GM21381 (cell line): ENCODE data around the gene PRX.
A peak's percentile ranks its signal among the peaks of the same experiment; 100 is the strongest.
"Not testable (repeated sequence)": the region's sequence is repeated elsewhere in the genome, so short reads cannot be mapped to it uniquely, and the experiment has no call there.

Source experiments
- ATAC-seq: cut with Tn5 transposase; IDR thresholded peaks from one replicate; pipeline ENCODE4 v1.9.1; 2021; ENCODE audit warnings: mild to moderate bottlenecking, moderate library complexity; ENCODE audit not compliant: unreplicated experiment

The PRX gene, protein sequence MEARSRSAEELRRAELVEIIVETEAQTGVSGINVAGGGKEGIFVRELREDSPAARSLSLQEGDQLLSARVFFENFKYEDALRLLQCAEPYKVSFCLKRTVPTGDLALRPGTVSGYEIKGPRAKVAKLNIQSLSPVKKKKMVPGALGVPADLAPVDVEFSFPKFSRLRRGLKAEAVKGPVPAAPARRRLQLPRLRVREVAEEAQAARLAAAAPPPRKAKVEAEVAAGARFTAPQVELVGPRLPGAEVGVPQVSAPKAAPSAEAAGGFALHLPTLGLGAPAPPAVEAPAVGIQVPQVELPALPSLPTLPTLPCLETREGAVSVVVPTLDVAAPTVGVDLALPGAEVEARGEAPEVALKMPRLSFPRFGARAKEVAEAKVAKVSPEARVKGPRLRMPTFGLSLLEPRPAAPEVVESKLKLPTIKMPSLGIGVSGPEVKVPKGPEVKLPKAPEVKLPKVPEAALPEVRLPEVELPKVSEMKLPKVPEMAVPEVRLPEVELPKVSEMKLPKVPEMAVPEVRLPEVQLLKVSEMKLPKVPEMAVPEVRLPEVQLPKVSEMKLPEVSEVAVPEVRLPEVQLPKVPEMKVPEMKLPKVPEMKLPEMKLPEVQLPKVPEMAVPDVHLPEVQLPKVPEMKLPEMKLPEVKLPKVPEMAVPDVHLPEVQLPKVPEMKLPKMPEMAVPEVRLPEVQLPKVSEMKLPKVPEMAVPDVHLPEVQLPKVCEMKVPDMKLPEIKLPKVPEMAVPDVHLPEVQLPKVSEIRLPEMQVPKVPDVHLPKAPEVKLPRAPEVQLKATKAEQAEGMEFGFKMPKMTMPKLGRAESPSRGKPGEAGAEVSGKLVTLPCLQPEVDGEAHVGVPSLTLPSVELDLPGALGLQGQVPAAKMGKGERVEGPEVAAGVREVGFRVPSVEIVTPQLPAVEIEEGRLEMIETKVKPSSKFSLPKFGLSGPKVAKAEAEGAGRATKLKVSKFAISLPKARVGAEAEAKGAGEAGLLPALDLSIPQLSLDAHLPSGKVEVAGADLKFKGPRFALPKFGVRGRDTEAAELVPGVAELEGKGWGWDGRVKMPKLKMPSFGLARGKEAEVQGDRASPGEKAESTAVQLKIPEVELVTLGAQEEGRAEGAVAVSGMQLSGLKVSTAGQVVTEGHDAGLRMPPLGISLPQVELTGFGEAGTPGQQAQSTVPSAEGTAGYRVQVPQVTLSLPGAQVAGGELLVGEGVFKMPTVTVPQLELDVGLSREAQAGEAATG (N-terminal part only)

DNA sequence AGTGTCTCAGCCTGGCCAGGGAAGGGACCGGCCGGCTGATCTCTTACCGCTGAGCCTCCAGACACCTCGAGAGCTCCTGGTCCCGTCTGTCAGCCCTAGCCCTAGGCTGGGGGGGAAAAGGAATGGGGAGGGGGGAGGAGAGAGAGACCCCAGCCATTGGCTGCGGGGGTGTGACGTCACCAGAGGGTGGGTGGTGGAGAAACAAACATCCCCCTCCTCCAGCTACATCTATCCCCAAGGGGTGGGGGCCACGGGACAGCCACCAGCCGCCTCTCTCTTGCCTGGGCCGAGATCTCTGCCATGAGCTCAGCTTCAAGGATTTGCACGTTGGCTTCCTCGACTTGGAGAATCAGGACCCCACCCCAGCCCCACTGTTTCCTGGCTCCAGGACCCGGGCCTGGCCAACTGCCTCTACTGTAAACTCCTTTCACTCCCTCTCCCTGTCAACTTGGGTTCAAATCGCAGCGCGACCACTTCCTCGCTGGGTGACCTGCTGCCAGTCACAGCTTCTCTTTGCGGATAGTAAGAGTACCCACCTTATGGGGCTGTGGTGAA, at the start of gene PRX:
PRX (minus strand) TSS at position 88 of the 555 bp plus-strand sequence. CDS start 5,446 bp downstream, outside the sequence.
- ATAC-seq: no peak

DNA sequence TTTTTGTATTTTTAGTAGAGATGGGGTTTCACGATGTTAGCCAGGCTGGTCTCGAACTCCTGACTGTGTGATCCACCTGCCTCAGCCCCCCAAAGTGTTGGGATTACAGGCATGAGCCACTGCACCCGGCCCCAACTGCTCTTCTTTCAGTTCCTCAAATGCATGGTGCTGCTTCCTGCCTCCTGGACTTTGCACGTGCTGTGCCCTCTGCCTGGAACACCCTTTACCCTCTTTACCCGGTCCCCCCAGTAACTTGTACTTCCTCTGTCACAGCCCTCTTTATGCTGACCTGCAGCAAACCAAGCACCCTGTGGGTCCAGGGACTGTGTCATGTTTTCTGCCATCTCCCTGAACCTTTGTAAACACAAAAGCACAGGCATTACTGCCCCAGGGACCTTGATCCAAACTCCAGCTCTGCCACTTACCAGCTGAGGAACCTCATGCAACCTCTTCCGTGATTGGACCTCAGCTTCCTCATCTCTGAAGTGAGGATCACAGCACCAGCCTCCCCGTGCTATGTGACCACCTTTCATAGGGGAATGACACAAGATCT, 48.6 kb upstream of the PRX start:
- no peak for ATAC-seq

DNA sequence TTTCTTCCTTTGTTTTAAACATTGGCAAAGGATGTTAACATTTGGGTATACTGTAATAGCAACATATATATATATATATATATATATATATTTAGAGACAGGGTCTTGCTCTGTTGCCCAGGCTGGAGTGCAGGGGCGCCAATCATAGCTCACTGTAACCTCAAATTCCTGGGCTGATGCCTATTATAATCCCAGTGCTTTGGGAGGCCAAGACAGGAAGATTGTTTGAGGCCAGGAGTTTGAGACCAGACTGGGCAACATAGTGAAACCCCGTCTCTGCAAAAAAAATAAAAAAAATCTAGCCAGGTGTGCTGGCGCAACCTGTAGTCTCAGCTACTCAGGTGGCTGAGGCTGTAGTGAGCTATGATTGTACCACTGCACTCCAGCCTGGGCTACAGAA, 47.0 kb upstream of the PRX start:
- ATAC-seq: no peak

GRCh38 chr19:40458597-40458974, 45.4 kb upstream of the PRX start:
- ATAC-seq: no peak

DNA sequence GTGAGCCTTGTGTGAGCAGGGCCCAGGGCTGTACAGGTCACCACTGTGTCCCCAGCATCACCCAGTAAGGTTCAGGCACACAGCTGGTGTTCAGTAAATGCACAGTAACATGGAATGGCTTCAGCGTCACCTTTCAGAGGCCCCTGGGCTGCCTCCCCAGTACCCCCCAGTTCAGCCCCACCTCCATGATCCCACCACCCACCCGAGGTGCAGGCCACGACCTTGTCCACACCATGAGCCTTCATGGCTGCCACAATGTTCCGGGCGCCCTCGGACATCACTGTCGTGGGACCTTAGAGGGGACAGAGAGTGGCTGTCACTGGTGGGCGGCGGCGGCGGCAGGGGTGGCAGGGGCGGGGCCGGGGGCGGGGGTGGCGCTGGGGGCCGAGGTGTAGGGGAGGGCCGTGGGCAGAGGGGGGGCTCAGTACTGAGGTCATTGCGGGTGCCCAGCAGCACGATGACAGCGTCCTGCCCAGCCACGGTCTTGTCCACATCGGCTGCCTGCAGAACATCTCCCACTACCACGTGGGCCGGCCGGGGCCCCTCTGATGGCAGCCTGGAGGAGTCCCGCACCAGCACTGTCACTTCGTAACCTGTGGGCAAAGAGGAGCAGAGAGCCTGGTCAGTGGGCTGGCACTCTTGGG, 44.9 kb upstream of the PRX start:
- no peak for ATAC-seq

DNA sequence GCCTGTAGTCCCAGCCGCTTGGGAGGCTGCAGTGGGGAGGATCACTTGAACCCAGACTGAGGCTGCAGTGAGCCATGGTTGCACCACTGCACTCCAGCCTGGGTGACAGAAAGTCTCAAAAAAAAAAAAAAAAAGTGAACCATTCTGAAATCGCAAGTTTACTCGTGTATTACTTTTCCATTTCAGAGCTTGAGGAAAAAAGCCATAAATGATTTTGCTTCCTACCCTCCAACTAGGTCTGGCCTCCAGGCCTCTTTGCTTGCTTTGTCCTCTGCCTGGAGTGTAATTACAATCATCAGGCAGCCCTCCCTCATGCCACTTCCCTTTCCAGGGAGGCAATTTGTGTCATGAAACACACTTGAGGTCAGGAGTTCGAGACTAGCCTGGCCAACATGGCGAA, 43.9 kb upstream of the PRX start:
- ATAC-seq: no peak

- ATAC-seq: not testable (repeated sequence)
These were observed 40.8 kb upstream of the PRX start for GRCh38 chr19:40453943-40454342.

DNA sequence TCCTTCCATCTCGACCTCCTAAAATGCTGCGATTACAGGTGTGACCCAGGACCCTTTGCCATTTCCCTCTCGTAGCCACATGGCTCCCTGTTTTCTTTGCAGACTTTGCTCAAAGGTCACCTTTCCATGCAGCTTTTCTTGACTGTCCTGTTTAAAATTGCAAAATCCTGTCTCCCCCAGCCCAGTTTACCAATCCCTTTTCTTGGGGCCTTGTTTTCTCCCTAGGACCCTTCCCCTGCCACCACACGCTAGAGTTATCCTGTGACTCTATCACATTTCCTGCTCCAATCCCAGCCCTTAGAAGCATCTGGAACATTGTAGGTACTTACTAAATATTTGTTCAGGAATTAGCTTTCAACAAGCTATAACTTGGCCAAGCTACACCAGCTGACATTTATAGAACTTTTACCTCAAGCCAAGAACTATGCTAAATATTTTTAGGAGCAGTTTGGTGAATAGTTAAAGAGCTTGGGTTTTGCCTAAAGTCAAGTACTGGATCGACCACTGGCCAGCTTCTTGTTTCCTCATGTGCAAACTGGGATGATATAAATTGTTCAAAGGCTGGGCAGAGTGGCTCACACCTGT, 40.1 kb upstream of the PRX start:
- ATAC-seq: no peak

DNA sequence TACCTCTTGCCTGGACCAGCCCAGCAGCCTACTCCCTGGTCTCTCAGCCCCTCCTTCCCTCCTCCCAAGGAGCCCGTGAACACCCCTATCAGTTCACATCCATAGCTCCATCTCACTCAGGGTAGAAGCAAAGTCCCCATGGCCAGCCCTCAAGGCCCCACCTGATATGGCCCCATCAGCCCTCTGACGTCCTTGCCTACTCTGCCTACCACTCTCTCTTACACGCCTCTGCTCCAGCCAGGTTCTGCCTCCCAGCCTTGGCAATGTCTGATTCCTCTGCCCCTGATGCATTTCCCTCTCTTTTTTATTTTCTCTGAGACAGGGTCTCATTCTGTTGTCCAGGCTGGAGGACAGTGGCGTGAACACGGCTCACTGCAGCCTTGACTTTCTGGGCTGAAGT, 38.8 kb upstream of the PRX start:
- ATAC-seq: no peak

DNA sequence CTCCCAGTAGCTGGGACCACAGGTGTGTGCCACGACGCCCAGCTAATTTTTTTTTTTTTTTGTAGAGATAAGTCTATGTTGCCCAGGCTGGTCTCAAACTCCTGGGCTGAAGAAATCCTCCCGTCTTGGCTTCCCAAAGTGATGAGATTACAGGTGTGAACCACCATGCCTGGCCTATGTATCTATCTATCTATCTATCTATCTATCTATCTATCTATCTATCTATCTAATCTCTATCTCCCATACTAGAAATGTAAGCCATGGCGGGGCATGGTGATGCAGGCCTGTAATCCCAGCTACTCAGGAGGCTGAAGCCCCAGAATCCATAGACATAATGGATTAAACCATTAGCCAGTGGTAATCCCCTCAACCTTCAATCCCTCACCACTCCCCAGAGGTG, 37.5 kb upstream of the PRX start:
- ATAC-seq: no peak

GRCh38 chr19:40449506-40449905, 36.3 kb upstream of the PRX start:
- no peak for ATAC-seq

GRCh38 chr19:40446263-40446784, 33.1 kb upstream of the PRX start:
- ATAC-seq: no peak

GRCh38 chr19:40445780-40446262, 32.6 kb upstream of the PRX start:
- no peak for ATAC-seq

GRCh38 chr19:40444825-40445312, 31.7 kb upstream of the PRX start:
- no peak for ATAC-seq

GRCh38 chr19:40444000-40444824, 31.0 kb upstream of the PRX start, which contains the start of gene SERTAD3:
TSS of gene SERTAD3 (minus strand) at chr19:40444335. CDS start at chr19:40442080, 2,255 bp downstream.
- ATAC-seq: peak; percentile 59

DNA sequence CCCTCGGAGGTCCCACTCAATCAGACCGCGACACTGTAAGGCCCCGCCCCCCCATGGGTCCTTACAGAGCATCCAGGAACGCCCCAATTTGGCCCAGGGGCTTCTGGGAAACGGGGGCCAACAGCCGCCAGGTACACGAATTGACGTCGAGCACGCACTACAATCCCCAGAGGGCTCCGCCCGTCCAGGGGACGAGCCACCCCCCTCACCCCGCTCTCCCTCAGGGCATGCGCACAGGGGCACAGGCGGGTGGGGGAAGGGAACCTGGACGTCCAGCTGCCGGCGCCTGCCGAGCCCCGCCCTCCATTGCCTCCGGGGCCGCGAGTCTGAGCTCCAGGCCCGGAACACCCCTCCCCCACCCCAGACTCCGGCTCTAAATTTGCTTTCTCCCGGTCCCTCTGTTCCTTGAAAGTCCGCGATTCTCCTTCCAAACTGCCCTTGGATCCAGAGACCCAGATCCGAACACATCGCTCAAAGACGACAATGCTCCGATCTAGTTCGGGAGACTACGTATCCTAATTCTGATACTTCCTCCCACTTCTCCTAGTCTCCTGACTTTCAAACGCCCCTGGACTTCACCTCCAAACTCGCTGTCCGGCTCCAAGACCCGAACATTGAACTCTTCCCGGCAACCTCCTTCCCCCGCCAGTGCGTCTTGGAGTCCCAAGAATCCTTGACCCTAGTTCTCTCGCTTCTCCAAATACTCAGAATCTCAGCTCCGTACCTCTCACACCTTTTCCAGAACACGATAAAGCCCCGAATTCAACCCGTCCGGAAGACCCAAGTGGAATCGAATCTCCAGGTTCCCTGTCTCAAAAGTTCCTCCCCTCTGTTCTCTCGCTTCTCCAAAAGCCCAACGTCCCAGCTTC, 30.2 kb upstream of the PRX start:
- ATAC-seq: peak; percentile 67
